Ascending aorta (tissue), 2 donors: ENCODE results near the gene TYRO3. TPM values are rescaled to one million over a fixed set of nuclear protein-coding genes. Genes with fewer than 3 reads are reported as not detected.

Experiments
- DNase-seq, 2 donors: peaks; one replicate each; pipeline ENCODE4 v3.0.0-alpha.2; 2019; ENCODE audit warnings: low spot score in 2 of 2
- H3K27ac ChIP-seq, 2 donors: fragments of 200-600 bp; sonication (generic); one replicate each; pipeline ENCODE4 v1.5.1; 2016 to 2017; ENCODE audit warnings: mild to moderate bottlenecking in 1 of 2
- H3K27me3 ChIP-seq: fragments of 200-600 bp; sonication (generic); one replicate; pipeline ENCODE4 v1.5.1; 2017
- H3K36me3 ChIP-seq, 2 donors: fragments of 200-600 bp; sonication (generic); one replicate each; pipeline ENCODE4 v1.5.1; 2016
- H3K4me1 ChIP-seq, 2 donors: fragments of 200-600 bp; sonication (generic); one replicate each; pipeline ENCODE4 v1.5.1; 2016 to 2017; ENCODE audit warnings: mild to moderate bottlenecking in 1 of 2
- H3K4me3 ChIP-seq, 2 donors: fragments of 200-600 bp; sonication (generic); one replicate each; pipeline ENCODE4 v1.5.1; 2016 to 2017; ENCODE audit warnings: mild to moderate bottlenecking in 1 of 2
- H3K9me3 ChIP-seq, 2 donors: fragments of 200-600 bp; sonication (generic); one replicate each; pipeline ENCODE4 v1.5.1; 2016
- intact Hi-C: fragments of 100-400 bp; cut with DNase I; formaldehyde crosslinking; loops from one replicate; pipeline ENCODE4 v1.15.1; 2023
- total RNA-seq: library from RNA; depleted of rRNA; stranded (reverse); fragments of >200 nt; gene quantifications from one replicate; pipeline ENCODE4 v1.1.0, GENCODE V29; 2016
- TF ChIP-seq, protein P1 (sequence below), 3 experiments: fragments of 200-600 bp in 2 of 3; fragments of 450-650 bp in 1 of 3; sonication (generic) in 2 of 3; IDR thresholded peaks; one replicate each; pipeline ENCODE4 v1.5.1; 2016 to 2019; ENCODE audit warnings: antibody characterized with exemption in 3 of 3, mild to moderate bottlenecking in 1 of 3, moderate library complexity in 1 of 3

TYRO3 gene
- total RNA-seq, 1 donor from 2014 or later: 7.0 TPM

DNA sequence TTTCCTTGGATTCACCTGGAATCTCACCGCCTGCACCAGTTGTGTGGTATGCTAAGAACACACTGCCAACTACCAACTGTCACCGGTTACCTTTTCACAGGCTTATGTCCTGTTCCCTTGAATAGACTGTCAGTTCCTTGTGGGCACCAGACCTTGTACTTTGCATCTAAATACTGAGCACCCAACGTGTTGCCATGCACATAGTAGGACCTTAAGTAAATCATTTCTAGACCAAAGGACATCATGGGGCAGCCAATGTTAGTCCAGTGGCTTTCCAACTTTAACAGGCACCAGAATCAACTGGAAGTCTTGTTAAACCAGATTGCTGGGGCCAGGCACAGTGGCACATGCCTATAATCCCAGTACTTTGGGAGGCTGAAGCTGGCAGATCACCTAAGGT is 13.8 kb upstream of the TYRO3 start:
- no peaks in the 10 kb centered on the region for H3K9me3 ChIP-seq
- H3K27me3 ChIP-seq: no peaks in the 10 kb centered on the region
- no peaks in the 10 kb centered on the region for H3K36me3 ChIP-seq
- TF ChIP-seq, protein P1, sequence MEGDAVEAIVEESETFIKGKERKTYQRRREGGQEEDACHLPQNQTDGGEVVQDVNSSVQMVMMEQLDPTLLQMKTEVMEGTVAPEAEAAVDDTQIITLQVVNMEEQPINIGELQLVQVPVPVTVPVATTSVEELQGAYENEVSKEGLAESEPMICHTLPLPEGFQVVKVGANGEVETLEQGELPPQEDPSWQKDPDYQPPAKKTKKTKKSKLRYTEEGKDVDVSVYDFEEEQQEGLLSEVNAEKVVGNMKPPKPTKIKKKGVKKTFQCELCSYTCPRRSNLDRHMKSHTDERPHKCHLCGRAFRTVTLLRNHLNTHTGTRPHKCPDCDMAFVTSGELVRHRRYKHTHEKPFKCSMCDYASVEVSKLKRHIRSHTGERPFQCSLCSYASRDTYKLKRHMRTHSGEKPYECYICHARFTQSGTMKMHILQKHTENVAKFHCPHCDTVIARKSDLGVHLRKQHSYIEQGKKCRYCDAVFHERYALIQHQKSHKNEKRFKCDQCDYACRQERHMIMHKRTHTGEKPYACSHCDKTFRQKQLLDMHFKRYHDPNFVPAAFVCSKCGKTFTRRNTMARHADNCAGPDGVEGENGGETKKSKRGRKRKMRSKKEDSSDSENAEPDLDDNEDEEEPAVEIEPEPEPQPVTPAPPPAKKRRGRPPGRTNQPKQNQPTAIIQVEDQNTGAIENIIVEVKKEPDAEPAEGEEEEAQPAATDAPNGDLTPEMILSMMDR (IDR thresholded peaks at IDR 0.05): no peak
- H3K27ac ChIP-seq: no peak overlapping the region
- intact Hi-C loops: no loop called here
- H3K4me3 ChIP-seq: no peak overlapping the region
- no peak for DNase-seq
- H3K4me1 ChIP-seq: peaks cover 0 to 5% of the 10 kb centered on the region in 2 donors

DNA sequence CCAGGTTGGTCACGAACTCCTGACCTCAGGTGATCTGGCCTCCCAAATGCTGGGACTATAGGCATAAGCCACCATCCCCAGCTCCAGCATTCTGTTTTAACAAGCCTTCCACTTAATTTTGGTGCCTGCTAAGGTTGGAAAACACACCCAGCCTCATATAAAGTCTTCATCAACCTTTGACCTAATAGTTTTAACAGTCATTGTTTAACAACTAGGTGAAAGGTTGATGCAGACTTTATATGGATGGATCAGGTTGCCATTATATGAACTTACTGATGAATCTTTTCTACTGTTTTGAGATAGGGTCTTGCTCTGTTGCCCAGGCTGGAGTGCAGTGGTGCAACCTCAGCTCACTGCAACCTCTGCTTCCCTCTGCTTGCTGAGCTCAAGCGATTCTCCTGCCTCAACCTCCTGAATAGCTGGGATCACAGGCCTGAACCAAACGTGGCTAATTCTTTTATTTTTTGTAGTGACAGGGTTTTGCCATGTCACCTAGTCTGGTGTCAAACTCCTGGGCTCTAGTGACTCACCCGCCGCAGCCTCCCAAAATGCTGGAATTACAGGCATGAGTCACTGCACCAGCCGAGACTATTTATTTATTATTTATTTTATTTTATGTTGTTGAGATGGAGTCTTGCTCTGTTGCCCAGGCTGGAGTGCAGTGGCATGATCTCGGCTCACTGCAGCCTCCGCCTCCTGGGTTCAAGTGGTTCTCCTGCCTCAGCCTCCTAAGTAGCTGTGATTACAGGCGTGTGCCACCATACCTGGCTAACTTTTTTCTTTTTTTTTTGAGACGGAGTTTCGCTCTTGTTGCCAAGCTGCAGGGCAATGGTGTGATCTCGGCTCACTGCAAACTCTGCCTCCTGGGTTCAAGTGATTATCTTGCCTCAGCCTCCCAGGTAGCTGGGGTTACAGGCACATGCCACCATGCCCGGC is 11.9 kb upstream of the TYRO3 start:
- intact Hi-C loops: no loop called here
- Histone ChIP-seq H3K4me3 (no peak overlapping the region), H3K9me3 (no peaks in the 10 kb centered on the region), H3K4me1 (peaks cover 0 to 5% of the 10 kb centered on the region in 2 donors), H3K27ac (no peak overlapping the region), H3K27me3 (no peaks in the 10 kb centered on the region), H3K36me3 (no peaks in the 10 kb centered on the region)
- DNase-seq: no peak
- TF ChIP-seq, protein P1 (IDR thresholded peaks at IDR 0.05): no peak

DNA sequence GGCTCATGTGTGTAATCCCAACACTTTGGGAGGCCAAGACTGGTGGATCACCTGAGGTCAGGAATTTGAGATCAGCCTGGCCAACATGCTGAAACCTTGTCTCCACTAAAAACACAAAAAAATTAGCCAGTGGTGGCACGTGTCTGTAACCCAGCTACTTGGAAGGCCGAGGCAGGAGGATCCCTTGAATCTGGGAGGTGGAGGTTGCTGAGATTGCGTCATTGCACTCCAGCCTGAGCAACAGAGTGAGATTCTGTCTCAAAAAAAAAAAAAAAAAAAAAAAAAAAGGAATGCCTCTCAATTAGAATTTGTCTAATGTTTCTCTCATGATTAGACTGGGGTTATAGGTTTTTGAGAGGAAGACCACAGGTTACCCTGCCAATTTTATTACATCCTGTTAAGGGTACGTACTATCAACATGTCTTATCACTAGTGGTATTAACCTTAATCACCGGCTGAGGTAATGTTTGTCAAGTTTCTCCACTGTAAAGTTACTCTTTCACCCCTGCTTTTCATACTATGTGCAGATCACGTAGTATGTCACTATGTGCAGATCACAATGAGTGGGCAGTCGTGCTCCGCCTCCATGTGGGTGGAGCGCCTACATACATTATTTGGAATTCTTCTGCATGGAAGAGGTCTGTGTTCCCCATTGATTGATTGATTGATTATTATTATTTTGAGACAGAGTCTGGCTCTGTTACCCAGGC is 8.8 kb upstream of the TYRO3 start:
- no peak for DNase-seq
- Histone ChIP-seq H3K4me1 (no peaks in the 10 kb centered on the region), H3K36me3 (no peaks in the 10 kb centered on the region), H3K27ac (no peak overlapping the region), H3K4me3 (no peak overlapping the region), H3K9me3 (no peaks in the 10 kb centered on the region), H3K27me3 (no peaks in the 10 kb centered on the region)
- TF ChIP-seq, protein P1 (IDR thresholded peaks at IDR 0.05): no peak
- intact Hi-C loops: loop anchor here (10.0 kb wide), 1 partner anchor 275 kb away; the partner anchor contains the start of gene JMJD7

DNA sequence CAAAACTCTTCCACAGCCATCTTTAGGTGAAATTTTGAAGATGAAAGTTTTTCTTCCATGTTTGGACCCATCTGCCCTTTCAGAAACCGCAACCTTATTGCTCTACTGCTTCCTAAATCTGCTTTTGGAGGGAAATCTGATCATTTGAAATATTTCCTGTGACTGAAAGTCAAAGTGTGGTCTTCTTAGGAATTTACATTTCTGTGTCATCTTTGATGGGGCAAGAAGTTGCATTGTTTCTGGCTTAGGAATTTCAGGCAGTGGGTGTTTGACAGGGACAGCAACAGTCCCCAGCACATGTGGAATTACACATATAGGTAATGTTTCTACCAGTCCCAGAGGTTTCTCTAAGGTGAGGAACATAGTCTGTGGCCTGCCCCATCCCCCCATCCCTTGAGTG is 5.3 kb upstream of the TYRO3 start:
- no peaks in the 10 kb centered on the region for H3K9me3 ChIP-seq
- intact Hi-C loops: loop anchor here (10.0 kb wide), 1 partner anchor 271 kb away; the partner anchor contains the start of gene JMJD7
- no peak overlapping the region for H3K4me3 ChIP-seq
- TF ChIP-seq, protein P1 (IDR thresholded peaks at IDR 0.05): no peak
- no peak for DNase-seq
- no peak overlapping the region for H3K27ac ChIP-seq
- no peaks in the 10 kb centered on the region for H3K27me3 ChIP-seq
- peaks cover 0 to 5% of the 10 kb centered on the region in 2 donors for H3K4me1 ChIP-seq
- no peaks in the 10 kb centered on the region for H3K36me3 ChIP-seq

DNA sequence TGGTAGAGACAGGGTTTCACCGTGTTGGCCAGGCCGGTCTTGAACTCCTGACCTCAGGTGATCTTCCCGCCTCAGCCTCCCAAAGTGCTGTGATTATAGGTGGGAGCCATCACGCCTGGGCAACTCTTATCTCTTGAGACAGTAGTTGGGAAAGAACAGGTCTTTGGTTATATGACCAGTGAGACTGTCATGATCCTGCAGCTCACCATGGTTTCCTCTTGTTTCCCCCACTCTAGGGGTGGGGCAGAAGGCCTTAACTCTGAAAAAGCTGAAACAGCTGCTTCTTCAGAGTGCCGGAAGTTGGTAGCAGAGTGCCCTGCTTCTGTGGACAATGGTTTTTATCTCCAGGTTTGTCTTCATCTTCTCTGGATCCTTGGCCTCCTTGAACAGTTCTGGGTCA is 4.7 kb upstream of the TYRO3 start:
- Histone ChIP-seq H3K9me3 (no peaks in the 10 kb centered on the region), H3K27ac (no peak overlapping the region), H3K27me3 (no peaks in the 10 kb centered on the region), H3K4me1 (peaks cover 1 to 5% of the 10 kb centered on the region in 2 donors), H3K36me3 (no peaks in the 10 kb centered on the region), H3K4me3 (no peak overlapping the region)
- intact Hi-C loops: loop anchor here (10.0 kb wide), 1 partner anchor 270 kb away; the partner anchor contains the start of gene JMJD7
- TF ChIP-seq, protein P1 (IDR thresholded peaks at IDR 0.05): no peak
- DNase-seq: no peak
